Measurements from ENCODE around the gene TSPAN31.

TSPAN31 gene

GRCh38 chr12:57725851-57726150, 19.0 kb upstream of the TSPAN31 start:
- no peak overlapping the region for H3K4me3 ChIP-seq (ENCODE audit: low read depth, low read length)
- TF ChIP-seq, protein P1, sequence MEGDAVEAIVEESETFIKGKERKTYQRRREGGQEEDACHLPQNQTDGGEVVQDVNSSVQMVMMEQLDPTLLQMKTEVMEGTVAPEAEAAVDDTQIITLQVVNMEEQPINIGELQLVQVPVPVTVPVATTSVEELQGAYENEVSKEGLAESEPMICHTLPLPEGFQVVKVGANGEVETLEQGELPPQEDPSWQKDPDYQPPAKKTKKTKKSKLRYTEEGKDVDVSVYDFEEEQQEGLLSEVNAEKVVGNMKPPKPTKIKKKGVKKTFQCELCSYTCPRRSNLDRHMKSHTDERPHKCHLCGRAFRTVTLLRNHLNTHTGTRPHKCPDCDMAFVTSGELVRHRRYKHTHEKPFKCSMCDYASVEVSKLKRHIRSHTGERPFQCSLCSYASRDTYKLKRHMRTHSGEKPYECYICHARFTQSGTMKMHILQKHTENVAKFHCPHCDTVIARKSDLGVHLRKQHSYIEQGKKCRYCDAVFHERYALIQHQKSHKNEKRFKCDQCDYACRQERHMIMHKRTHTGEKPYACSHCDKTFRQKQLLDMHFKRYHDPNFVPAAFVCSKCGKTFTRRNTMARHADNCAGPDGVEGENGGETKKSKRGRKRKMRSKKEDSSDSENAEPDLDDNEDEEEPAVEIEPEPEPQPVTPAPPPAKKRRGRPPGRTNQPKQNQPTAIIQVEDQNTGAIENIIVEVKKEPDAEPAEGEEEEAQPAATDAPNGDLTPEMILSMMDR (IDR thresholded peaks at IDR 0.05) = no peak
- peaks cover 8% of the 10 kb centered on the region for H3K4me1 ChIP-seq
- H3K79me2 ChIP-seq = no peaks in the 10 kb centered on the region
- no peaks in the 10 kb centered on the region for H3K36me3 ChIP-seq (ENCODE audit: control insufficient read depth, insufficient read depth, low read length)
- peak overlapping the region; percentile 86 for H2AFZ ChIP-seq
- H3K9me3 ChIP-seq (ENCODE audit: control insufficient read depth, low read length) = no peaks in the 10 kb centered on the region
- H3K9ac ChIP-seq = no peak overlapping the region
- peaks cover 3% of the 10 kb centered on the region for H3K27me3 ChIP-seq (ENCODE audit: control insufficient read depth, insufficient read depth, low read length)
- peak overlapping the region; percentile 55 for H3K27ac ChIP-seq
- no peak overlapping the region for H3K4me2 ChIP-seq (ENCODE audit: low read length)

DNA sequence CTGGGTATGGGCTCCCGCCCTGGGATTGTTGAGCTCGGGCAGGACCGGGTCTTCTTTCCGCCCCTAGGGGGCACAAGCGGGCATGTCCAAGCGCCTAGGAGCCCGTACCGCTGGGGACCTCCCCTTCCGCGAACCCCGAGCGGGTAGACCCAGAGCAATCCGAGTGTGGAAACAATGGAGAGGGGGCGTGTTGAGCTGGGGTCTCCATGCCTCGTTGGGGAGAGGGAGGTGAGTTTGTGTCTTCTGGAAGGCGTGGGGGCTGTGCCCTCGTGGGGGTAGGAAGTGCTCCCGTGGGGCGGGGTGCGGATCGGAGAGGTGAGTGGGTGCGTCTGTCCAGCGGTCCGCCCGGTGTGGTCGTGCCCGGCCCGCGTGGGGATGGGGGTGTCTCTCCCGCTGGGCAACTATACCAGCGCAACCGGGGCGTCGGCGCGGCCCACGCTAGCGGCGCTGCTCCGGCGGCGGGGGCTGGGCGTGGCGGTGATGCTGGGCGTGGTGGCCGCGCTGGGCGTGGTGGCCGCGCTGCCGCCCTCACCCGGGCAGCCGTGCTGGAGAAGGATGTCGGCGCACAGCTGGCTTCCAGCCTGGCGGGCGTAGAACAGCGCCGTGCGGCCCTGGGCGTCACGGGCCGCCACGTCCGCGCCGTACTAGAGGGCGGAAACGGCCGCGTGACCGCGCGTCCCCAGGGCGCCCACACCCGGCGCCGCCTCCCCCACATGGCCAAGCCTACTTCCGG, 18.5 kb upstream of the TSPAN31 start:
- H3K9ac ChIP-seq = no peak overlapping the region
- TF ChIP-seq, protein P1 (IDR thresholded peaks at IDR 0.05) = peak; percentile 84
- H3K4me2 ChIP-seq (ENCODE audit: low read length) = peak overlapping the region; percentile 57
- H3K27me3 ChIP-seq (ENCODE audit: control insufficient read depth, insufficient read depth, low read length) = peaks cover 3% of the 10 kb centered on the region
- H2AFZ ChIP-seq = peak overlapping the region; percentile 86
- H3K4me1 ChIP-seq = peaks cover 8% of the 10 kb centered on the region
- H3K36me3 ChIP-seq (ENCODE audit: control insufficient read depth, insufficient read depth, low read length) = no peaks in the 10 kb centered on the region
- no peaks in the 10 kb centered on the region for H3K9me3 ChIP-seq (ENCODE audit: control insufficient read depth, low read length)
- peak overlapping the region; percentile 37 for H3K4me3 ChIP-seq (ENCODE audit: low read depth, low read length)
- H3K27ac ChIP-seq = peak overlapping the region; percentile 70
- no peaks in the 10 kb centered on the region for H3K79me2 ChIP-seq

DNA sequence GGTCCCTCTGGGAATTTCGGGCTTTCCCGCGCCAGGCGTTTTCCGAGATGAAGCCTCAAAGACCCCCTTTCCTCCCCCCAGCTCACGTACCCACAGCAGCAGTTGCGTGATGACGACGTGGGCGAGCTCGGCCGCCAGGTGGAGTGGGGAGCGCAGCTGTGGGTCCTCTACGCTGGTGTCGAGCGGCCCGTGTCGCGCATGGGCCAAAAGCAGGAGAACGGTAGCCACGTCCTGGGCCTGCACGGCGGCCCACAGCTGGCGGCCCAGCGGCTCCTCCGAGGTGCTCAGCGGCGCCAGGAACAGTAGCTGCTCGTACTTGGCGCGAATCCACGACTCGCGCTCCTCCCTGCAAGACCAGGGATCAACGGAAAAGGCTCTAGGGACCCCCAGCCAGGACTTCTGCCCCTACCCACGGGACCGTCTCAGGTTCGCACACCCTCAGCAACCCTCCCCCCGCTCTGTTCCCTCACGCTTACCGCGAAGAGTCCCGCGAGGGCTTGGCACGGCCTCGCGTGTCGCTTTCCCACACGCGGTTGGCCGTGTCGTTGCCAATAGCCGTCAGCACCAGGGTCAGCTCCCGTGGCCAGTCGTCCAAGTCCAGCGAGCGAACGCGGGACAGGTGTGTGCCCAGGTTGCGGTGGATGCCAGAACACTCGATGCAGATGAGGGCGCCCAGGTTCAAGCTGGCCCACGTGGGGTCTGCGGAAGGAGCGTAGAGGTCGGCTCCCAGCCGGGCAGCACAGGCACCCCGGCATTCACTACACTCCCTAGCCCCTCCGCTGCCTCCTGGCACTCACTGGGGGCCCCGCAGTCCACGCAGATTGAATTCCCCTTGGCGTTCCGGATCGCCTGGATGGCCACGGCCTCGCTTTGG, 17.7 kb upstream of the TSPAN31 start:
- H3K27ac ChIP-seq = peak overlapping the region; percentile 70

DNA sequence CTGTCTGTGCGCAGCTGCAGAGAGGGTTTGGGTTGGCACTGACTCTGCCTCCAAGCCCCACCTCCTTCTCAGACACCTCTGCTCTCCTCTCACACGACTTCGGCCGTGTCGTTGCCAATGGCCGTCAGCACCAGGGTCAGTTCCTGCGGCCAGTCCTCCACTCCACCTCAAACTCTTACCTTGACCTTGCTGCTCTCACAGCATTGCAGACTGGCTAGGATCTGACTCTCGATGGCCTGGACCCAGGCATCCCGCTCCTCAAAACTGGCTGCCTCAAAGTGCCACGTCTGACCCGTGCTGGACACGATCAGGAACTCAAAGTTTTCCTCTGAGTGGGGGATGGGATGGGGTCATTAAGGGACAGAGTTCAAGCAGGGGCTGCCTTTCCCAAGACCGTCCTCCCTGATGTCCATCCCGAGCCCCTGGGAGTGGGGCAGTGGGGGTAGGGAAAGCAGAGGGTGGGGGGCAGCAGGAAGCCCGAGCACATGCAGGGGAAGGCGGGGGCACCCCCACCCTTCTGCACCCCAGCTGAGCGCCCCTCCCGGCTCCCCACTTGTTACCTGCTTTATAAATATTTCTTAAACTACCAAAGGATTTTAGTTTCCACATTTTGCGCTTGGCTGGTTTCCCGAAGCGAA, 17.0 kb upstream of the TSPAN31 start:
- no peak overlapping the region for H3K4me3 ChIP-seq (ENCODE audit: low read depth, low read length)
- H3K79me2 ChIP-seq = no peaks in the 10 kb centered on the region
- peaks cover 8% of the 10 kb centered on the region for H3K4me1 ChIP-seq
- peak overlapping the region; percentile 86 for H2AFZ ChIP-seq
- no peaks in the 10 kb centered on the region for H3K36me3 ChIP-seq (ENCODE audit: control insufficient read depth, insufficient read depth, low read length)
- no peaks in the 10 kb centered on the region for H3K9me3 ChIP-seq (ENCODE audit: control insufficient read depth, low read length)
- peak overlapping the region; percentile 57 for H3K4me2 ChIP-seq (ENCODE audit: low read length)
- no peak overlapping the region for H3K9ac ChIP-seq
- H3K27ac ChIP-seq = peak overlapping the region; percentile 70
- TF ChIP-seq, protein P1 (IDR thresholded peaks at IDR 0.05) = no peak
- peaks cover 3% of the 10 kb centered on the region for H3K27me3 ChIP-seq (ENCODE audit: control insufficient read depth, insufficient read depth, low read length)

More for the DNA sequence above, 17.7 kb upstream of the TSPAN31 start:
- peak overlapping the region; percentile 86 for H2AFZ ChIP-seq
- peak overlapping the region; percentile 20 for H3K4me3 ChIP-seq (ENCODE audit: low read depth, low read length)
- TF ChIP-seq, protein P1 (IDR thresholded peaks at IDR 0.05) = peak; percentile 47
- H3K36me3 ChIP-seq (ENCODE audit: control insufficient read depth, insufficient read depth, low read length) = no peaks in the 10 kb centered on the region
- peak overlapping the region; percentile 57 for H3K4me2 ChIP-seq (ENCODE audit: low read length)
- peaks cover 3% of the 10 kb centered on the region for H3K27me3 ChIP-seq (ENCODE audit: control insufficient read depth, insufficient read depth, low read length)
- peaks cover 8% of the 10 kb centered on the region for H3K4me1 ChIP-seq
- H3K9ac ChIP-seq = no peak overlapping the region
- H3K9me3 ChIP-seq (ENCODE audit: control insufficient read depth, low read length) = no peaks in the 10 kb centered on the region
- no peaks in the 10 kb centered on the region for H3K79me2 ChIP-seq
